ENCODE results near the gene SLC39A8.

GRCh38 chr4:102326951-102327350, 18.3 kb downstream of the SLC39A8 start:
- TF ChIP-seq YY1 (IDR thresholded peaks at IDR 0.05; ENCODE audit: insufficient read depth, insufficient read length) (no peak), ZNF274 (IDR thresholded peaks at IDR 0.05; ENCODE audit: low read depth, low read length) (no peak)

Data from NT2/D1 (cell line).